ENCODE results near the gene ADAT2.

The ADAT2 gene

DNA sequence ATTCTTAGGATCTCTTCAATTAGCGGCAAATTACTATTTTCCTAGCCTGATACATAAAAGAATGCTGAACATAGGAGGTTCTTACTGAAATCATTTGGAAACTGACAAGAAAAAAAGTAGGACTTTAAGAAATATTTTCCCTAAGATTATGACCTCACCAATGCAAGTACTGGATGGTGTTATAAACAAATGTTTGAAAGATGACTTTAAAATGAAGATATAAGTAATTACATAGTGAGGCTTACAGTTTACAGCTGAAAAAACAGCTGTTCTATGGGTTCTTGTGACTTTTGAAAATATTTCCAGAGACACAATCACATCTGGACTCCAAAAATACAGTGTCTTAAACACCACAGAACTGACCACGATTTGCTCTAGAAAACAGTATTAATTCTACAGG, 64.9 kb downstream of the ADAT2 start:
- Histone ChIP-seq H3K36me3 (no peaks in the 10 kb centered on the region), H3K9me3 (no peaks in the 10 kb centered on the region), H3K4me3 (ENCODE audit: low read depth, low read length) (no peak overlapping the region), H3K4me1 (no peaks in the 10 kb centered on the region), H3K27me3 (no peaks in the 10 kb centered on the region)
- no peak for TF ChIP-seq CTCF (IDR thresholded peaks at IDR 0.05; ENCODE audit: low read depth, low read length)
- no peak for DNase-seq

- no peaks in the 10 kb centered on the region for H3K27me3 ChIP-seq
- no peak overlapping the region for H3K4me3 ChIP-seq (ENCODE audit: low read depth, low read length)
- TF ChIP-seq CTCF (IDR thresholded peaks at IDR 0.05; ENCODE audit: low read depth, low read length), result no peak
- H3K4me1 ChIP-seq, result no peaks in the 10 kb centered on the region
- H3K36me3 ChIP-seq, result no peaks in the 10 kb centered on the region
- no peak for DNase-seq
- H3K9me3 ChIP-seq, result no peaks in the 10 kb centered on the region
Measured at GRCh38 chr6:143376861-143377260, 73.6 kb downstream of the ADAT2 start.

- Histone ChIP-seq H3K36me3 (no peaks in the 10 kb centered on the region), H3K27me3 (no peaks in the 10 kb centered on the region), H3K4me3 (ENCODE audit: low read depth, low read length) (no peak overlapping the region), H3K9me3 (no peaks in the 10 kb centered on the region), H3K4me1 (no peaks in the 10 kb centered on the region)
- TF ChIP-seq CTCF (IDR thresholded peaks at IDR 0.05; ENCODE audit: low read depth, low read length), result no peak
- DNase-seq, result no peak
Measured at GRCh38 chr6:143376375-143376774, 74.1 kb downstream of the ADAT2 start.

DNA sequence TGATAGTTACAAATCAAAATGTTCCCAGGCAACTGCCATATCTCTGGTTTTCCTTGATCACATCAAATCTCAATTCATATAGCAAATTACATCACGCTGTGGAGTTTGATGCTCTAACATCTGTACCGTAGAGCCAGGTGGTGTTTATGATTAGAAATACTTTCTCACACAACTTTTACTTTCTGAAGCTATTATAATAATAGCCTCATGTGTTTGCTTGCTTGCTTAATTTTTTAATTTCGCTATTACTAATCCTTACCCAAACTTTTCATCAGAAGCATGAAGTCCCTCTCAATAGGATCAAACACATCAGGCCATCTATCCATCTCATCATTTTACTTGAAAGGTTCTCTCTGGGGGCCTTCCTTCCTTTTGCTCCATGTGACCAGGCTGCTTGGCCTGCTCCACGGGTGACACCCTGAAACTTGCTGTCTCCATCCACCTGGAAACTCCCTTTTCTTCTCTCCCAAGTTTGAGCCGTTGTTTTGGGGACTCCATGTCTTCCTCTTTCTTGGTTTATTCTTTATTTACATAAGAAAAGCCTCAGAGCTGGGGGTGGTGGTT, 75.4 kb downstream of the ADAT2 start:
- Histone ChIP-seq H3K4me1 (no peaks in the 10 kb centered on the region), H3K4me3 (ENCODE audit: low read depth, low read length) (no peak overlapping the region), H3K27me3 (no peaks in the 10 kb centered on the region), H3K36me3 (no peaks in the 10 kb centered on the region), H3K9me3 (no peaks in the 10 kb centered on the region)
- TF ChIP-seq CTCF (IDR thresholded peaks at IDR 0.05; ENCODE audit: low read depth, low read length), result no peak
- no peak for DNase-seq

DNA sequence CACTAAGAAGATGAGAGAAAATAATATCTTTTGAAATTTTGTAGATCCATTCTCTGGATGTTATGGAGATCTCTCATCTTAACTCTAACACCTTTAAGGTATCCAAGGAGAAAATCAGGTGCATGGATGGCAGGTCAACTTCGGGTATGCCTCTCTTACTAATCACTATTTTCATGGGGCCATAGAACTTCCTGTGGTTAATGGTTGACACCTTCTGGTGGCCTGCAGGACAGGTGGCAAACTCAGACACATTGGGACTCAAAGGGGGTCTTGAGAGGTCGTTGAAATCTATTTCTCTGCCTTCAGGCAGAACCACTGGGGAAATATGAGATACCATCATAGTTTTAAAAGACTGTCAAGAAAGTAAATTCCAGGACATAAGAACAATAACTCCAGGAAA, 76.5 kb downstream of the ADAT2 start:
- Histone ChIP-seq H3K4me3 (ENCODE audit: low read depth, low read length) (no peak overlapping the region), H3K4me1 (no peaks in the 10 kb centered on the region), H3K36me3 (no peaks in the 10 kb centered on the region), H3K27me3 (no peaks in the 10 kb centered on the region), H3K9me3 (no peaks in the 10 kb centered on the region)
- no peak for TF ChIP-seq CTCF (IDR thresholded peaks at IDR 0.05; ENCODE audit: low read depth, low read length)
- DNase-seq, result no peak
